Neural progenitor cell (in vitro differentiated cells): Measurements from ENCODE around the gene ERGIC3. TPM values are rescaled to one million over a fixed set of nuclear protein-coding genes. Genes with fewer than 3 reads are reported as not detected.
A peak's percentile ranks its signal among the peaks of the same experiment; 100 is the strongest.

Source experiments
- DNase-seq: peaks from one replicate; pipeline ENCODE4 v3.0.0-alpha.2; 2016; ENCODE audit warnings: low spot score
- H2AFZ ChIP-seq: fragments of 200-600 bp; sonication (generic); replicated peaks from 2 replicates; pipeline ENCODE4 v1.6.1; 2016; ENCODE audit warnings: antibody characterized with exemption
- H3F3A ChIP-seq: fragments of 200-600 bp; sonication (generic); 2 replicates; pipeline ENCODE4 v1.6.1; 2016; ENCODE audit warnings: antibody characterized with exemption, low read depth
- H3K27ac ChIP-seq: fragments of 200-600 bp; sonication (generic); 2 replicates; pipeline ENCODE4 v1.5.1; 2016; ENCODE audit warnings: mild to moderate bottlenecking
- H3K27me3 ChIP-seq: fragments of 200-600 bp; sonication (generic); 2 replicates; pipeline ENCODE4 v1.6.1; 2016; ENCODE audit warnings: mild to moderate bottlenecking, moderate library complexity
- H3K36me3 ChIP-seq: fragments of 200-600 bp; sonication (generic); 2 replicates; pipeline ENCODE4 v1.5.1; 2016
- H3K4me1 ChIP-seq: fragments of 200-600 bp; sonication (generic); 2 replicates; pipeline ENCODE4 v1.6.1; 2016; ENCODE audit warnings: mixed run types
- H3K4me2 ChIP-seq: fragments of 200-600 bp; sonication (generic); 2 replicates; pipeline ENCODE4 v1.6.1; 2016
- H3K4me3 ChIP-seq: fragments of 200-600 bp; sonication (generic); 2 replicates; pipeline ENCODE4 v1.5.1; 2016
- H3K79me2 ChIP-seq: fragments of 200-600 bp; sonication (generic); 2 replicates; pipeline ENCODE4 v1.6.1; 2016; ENCODE audit warnings: low read depth
- H3K9ac ChIP-seq: fragments of 200-600 bp; sonication (generic); 2 replicates; pipeline ENCODE4 v1.6.1; 2016
- H3K9me3 ChIP-seq: fragments of 200-600 bp; sonication (generic); 2 replicates; pipeline ENCODE4 v1.5.1; 2016; ENCODE audit warnings: low read depth
- H4K20me1 ChIP-seq: fragments of 200-600 bp; sonication (generic); 2 replicates; pipeline ENCODE4 v1.6.1; 2016; ENCODE audit warnings: low read depth
- H3K27ac Mint-ChIP-seq: 3 replicates; pipeline ENCODE4 v1.8.0; 2021; ENCODE audit warnings: mixed read lengths
- H3K27me3 Mint-ChIP-seq: 2 replicates; pipeline ENCODE4 v1.8.0; 2022; ENCODE audit warnings: low read depth, mild to moderate bottlenecking, inconsistent platforms, moderate library complexity, mixed read lengths; ENCODE audit not compliant: insufficient read depth
- H3K36me3 Mint-ChIP-seq: 3 replicates; pipeline ENCODE4 v1.8.0; 2021; ENCODE audit warnings: mixed read lengths
- H3K4me1 Mint-ChIP-seq: 3 replicates; pipeline ENCODE4 v1.8.0; 2021; ENCODE audit warnings: mixed read lengths
- H3K4me3 Mint-ChIP-seq: 3 replicates; pipeline ENCODE4 v1.8.0; 2021; ENCODE audit warnings: mild to moderate bottlenecking, moderate library complexity, mixed read lengths
- H3K9me3 Mint-ChIP-seq: 3 replicates; pipeline ENCODE4 v1.8.0; 2020; ENCODE audit warnings: mixed read lengths
- CTCF ChIP-seq: fragments of 200-600 bp; sonication (generic); IDR thresholded peaks from 2 replicates; pipeline ENCODE4 v1.5.1; 2017; ENCODE audit warnings: antibody characterized with exemption, mild to moderate bottlenecking
- EZH2 ChIP-seq: fragments of 200-600 bp; sonication (generic); IDR thresholded peaks from 2 replicates; pipeline ENCODE4 v1.6.1; 2017; ENCODE audit warnings: antibody characterized with exemption, mild to moderate bottlenecking, moderate library complexity
- EZH2phosphoT487 ChIP-seq: fragments of 200-600 bp; sonication (generic); IDR thresholded peaks from 2 replicates; pipeline ENCODE4 v1.6.1; 2017; ENCODE audit warnings: antibody characterized with exemption
- total RNA-seq: library from RNA; depleted of rRNA; stranded (reverse); fragments of >200 nt; gene quantifications from 2 replicates; pipeline ENCODE4 v1.2.3, GENCODE V29; 2015; ENCODE audit warnings: low replicate concordance

ERGIC3 gene
- total RNA-seq, 1 donor from 2014 or later: 271 TPM

DNA sequence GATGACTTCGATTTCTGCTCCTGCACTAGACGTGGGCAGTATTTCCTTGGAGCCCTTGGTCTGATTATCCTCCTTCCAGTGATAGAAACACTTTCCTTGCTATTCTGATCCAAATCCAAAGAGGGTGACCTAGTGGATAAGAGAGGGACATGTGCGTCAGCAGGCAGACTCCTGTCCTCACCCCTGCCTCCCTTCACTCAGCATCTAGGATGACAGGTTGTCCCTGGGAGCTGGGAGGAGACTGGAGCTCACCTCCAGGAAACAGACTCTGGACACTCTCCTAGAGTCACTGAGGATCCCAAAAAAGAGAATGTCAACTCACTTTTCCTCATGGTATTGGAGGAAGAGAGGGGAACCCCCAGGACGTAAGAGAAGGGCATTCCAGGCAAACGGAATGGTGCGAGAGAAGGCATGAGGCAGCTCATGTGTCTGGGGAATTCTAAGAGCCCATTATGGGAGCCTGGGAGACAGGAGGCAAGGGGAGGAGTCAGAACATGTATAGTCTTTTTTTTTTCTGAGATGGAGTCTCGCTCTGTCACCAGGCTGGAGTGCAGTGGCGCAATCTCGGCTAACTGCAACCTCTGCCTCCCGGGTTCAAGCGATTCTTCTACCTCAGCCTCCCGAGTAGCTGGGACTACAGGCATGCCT lies 14.6 kb upstream of the ERGIC3 start:
- Mint-ChIP-seq H3K36me3 (peaks cover 2% of the 10 kb centered on the region), H3K4me1 (peaks cover 3% of the 10 kb centered on the region)
- H3F3A ChIP-seq: no peaks in the 10 kb centered on the region

DNA sequence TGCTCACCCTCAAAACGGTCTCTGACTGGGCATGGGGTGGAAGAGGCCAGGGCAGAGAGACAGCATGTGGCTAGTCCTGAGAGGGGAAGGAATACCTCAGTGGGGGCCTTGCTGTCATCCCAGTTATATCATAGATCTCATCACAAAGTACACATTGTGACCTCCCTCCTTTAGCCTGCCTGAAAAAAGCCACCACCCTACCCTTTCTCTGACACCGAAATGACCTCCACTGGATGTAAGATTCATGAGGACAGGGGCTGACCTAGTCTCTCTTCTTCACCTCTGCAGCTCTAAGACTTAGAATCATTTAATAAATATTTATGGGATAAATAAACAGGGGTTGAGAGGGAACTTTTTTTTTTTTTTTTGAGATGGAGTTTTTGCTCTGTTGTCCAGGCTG lies 12.3 kb upstream of the ERGIC3 start, which contains the start of gene C20orf173:
Gene C20orf173 (minus strand): TSS at position 101 of the 400 bp plus-strand sequence. CDS start 279 bp downstream, outside the sequence.
- no peak within 1 kb of the TSS for H2AFZ ChIP-seq
- H3K9ac ChIP-seq: no peak within 1 kb of the TSS
- no peak within 1 kb of the TSS for H3K4me3 Mint-ChIP-seq
- peaks cover 4% of the 10 kb centered on the region for H3K9me3 Mint-ChIP-seq
- DNase-seq: no peak
- H3K27ac Mint-ChIP-seq: no peak within 1 kb of the TSS
- H3F3A ChIP-seq: no peaks in the 10 kb centered on the region
- TF ChIP-seq EZH2phosphoT487 (no peak), CTCF (no peak), EZH2 (no peak)
- H3K4me2 ChIP-seq: no peak within 1 kb of the TSS
- no peaks in the 10 kb centered on the region for H3K79me2 ChIP-seq
- no peak within 1 kb of the TSS for H3K4me3 ChIP-seq
- no peaks in the 10 kb centered on the region for H4K20me1 ChIP-seq
- peaks cover 2% of the 10 kb centered on the region for H3K27me3 Mint-ChIP-seq
- H3K4me1 ChIP-seq: no peaks in the 10 kb centered on the region
- H3K36me3 Mint-ChIP-seq: peaks cover 2% of the 10 kb centered on the region
- no peaks in the 10 kb centered on the region for H3K27me3 ChIP-seq
- no peak within 1 kb of the TSS for H3K27ac ChIP-seq
- no peaks in the 10 kb centered on the region for H3K36me3 ChIP-seq
- no peaks in the 10 kb centered on the region for H3K9me3 ChIP-seq
- peaks cover 3% of the 10 kb centered on the region for H3K4me1 Mint-ChIP-seq

More for the DNA sequence above, 14.6 kb upstream of the ERGIC3 start:
- Histone ChIP-seq H3K4me3 (no peak overlapping the region), H3K27ac (no peak overlapping the region), H3K27me3 (no peaks in the 10 kb centered on the region), H3K36me3 (no peaks in the 10 kb centered on the region), H3K9ac (no peak overlapping the region), H4K20me1 (no peaks in the 10 kb centered on the region), H3K79me2 (no peaks in the 10 kb centered on the region), H3K4me2 (no peak overlapping the region), H3K4me1 (no peaks in the 10 kb centered on the region), H3K9me3 (no peaks in the 10 kb centered on the region), H2AFZ (no peak overlapping the region)
- no peak for TF ChIP-seq EZH2
- no peak for TF ChIP-seq CTCF
- no peak for TF ChIP-seq EZH2phosphoT487
- Mint-ChIP-seq H3K9me3 (peaks cover 4% of the 10 kb centered on the region), H3K27me3 (peaks cover 10% of the 10 kb centered on the region), H3K4me3 (no peak overlapping the region), H3K27ac (peak overlapping the region; percentile 47)
- DNase-seq: peak; percentile 9

- H3K36me3 Mint-ChIP-seq: peaks cover 7% of the 10 kb centered on the region
- TF ChIP-seq EZH2 (no peak), EZH2phosphoT487 (no peak), CTCF (no peak)
- Histone ChIP-seq H3K27ac (no peak overlapping the region), H3K9ac (no peak overlapping the region), H3F3A (peaks cover 29% of the 10 kb centered on the region), H3K4me3 (peak overlapping the region; percentile 44), H3K4me2 (peak overlapping the region; percentile 82), H3K27me3 (no peaks in the 10 kb centered on the region), H3K36me3 (no peaks in the 10 kb centered on the region), H3K4me1 (peaks cover 12% of the 10 kb centered on the region), H4K20me1 (no peaks in the 10 kb centered on the region), H3K79me2 (peaks cover 13% of the 10 kb centered on the region), H3K9me3 (no peaks in the 10 kb centered on the region), H2AFZ (peak overlapping the region; percentile 94)
- peaks cover 2% of the 10 kb centered on the region for H3K27me3 Mint-ChIP-seq
- peak overlapping the region; percentile 70 for H3K27ac Mint-ChIP-seq
- DNase-seq: peak; percentile 90
- peaks cover 17% of the 10 kb centered on the region for H3K4me1 Mint-ChIP-seq
- H3K9me3 Mint-ChIP-seq: no peaks in the 10 kb centered on the region
- peak overlapping the region; percentile 83 for H3K4me3 Mint-ChIP-seq
Measured at GRCh38 chr20:35539756-35540212, 2.1 kb upstream of the ERGIC3 start.
